Gastrocnemius medialis (tissue), 4 donors: ENCODE measurements around the gene BEST1.

Experiments used
- CTCF ChIP-seq, 5 experiments: fragments of 450-650 bp in 3 of 5; fragments of 200-600 bp in 2 of 5; sonication (generic) in 2 of 5; IDR thresholded peaks in 4 of 5; conservative IDR thresholded peaks in 1 of 5; 1 replicate in 4 of 5; 2 replicates in 1 of 5; pipeline ENCODE4 v1.5.1; 2016 to 2019; ENCODE audit warnings: antibody characterized with exemption in 5 of 5, mild to moderate bottlenecking in 3 of 5, moderate library complexity in 3 of 5
- POLR2A ChIP-seq, 2 donors: fragments of 450-650 bp; IDR thresholded peaks; one replicate each; pipeline ENCODE4 v1.6.1; 2017; ENCODE audit warnings: antibody characterized with exemption in 2 of 2, mild to moderate bottlenecking in 2 of 2, moderate library complexity in 2 of 2

DNA sequence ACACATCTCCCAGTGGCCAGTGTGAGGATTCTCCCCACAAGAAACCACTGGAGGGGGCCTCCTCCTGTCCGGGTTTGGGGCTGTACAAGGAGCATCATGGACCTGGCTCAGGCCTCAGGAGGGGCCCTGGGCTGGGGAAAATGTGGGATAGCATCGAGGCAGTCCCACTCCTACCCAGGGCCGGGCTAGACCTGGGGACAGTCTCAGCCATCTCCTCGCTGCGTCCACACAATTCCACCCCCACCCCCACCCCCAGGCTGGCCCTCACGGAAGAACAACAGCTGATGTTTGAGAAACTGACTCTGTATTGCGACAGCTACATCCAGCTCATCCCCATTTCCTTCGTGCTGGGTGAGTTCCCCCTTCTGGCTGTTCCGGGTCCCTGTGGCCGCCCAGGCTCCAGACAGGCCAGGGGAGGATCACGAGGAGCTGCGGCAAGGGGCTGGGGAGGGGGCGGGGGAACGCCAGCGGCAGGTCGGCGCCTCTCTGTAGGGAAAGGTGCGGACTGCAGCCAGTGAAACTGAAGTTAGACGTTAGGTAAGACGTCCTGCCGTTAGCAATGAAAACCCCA is 4.8 kb downstream of the BEST1 start:
- TF ChIP-seq CTCF (IDR thresholded peaks at IDR 0.05 in 4 of 5, conservative IDR thresholded peaks at IDR 0.05 in 1 of 5) (peak in 3 of 5 experiments; percentile 18 to 29 (median 29)), POLR2A (IDR thresholded peaks at IDR 0.05) (peak; percentile 18 to 25)
